ENCODE results near the gene RABGGTA.
"Not testable (repeated sequence)": the region's sequence is repeated elsewhere in the genome, so short reads cannot be mapped to it uniquely, and the experiment has no call there.

Gene RABGGTA

DNA sequence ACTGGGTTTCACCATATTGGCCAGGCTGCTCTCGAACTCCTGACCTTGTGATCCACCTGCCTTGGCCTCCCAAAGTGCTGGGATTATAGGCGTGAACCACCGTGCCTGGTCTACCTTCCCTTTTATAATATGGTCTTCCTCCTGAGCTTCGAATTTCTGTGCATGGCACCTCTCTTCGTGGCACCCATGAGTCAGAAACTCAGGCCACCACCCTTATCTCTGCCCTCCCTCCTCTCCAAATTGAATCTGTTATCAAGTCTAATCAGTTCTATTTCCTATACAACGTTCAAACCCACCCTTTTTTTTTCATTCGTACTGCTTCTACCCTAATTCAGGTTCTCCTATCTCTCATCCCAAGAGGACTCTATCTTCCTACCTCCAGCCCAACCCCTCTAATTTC is 24.0 kb downstream of the RABGGTA start:
- Histone ChIP-seq H3K79me2 (ENCODE audit: insufficient read depth, low read depth) (no peaks in the 10 kb centered on the region), H3K27ac (peak overlapping the region; percentile 79), H3K9ac (peak overlapping the region; percentile 41; the same call in 1 of the 2 replicates), H3K27me3 (ENCODE audit: insufficient read depth, low read depth) (no peaks in the 10 kb centered on the region), H3K4me1 (ENCODE audit: low read depth, poor library complexity, severe bottlenecking) (peaks cover 30% of the 10 kb centered on the region), H2AFZ (ENCODE audit: low read depth) (no peak overlapping the region), H3K4me3 (IDR thresholded peaks at IDR 0.05; ENCODE audit: insufficient read depth, low read depth, low read length) (no peak overlapping the region), H4K20me1 (ENCODE audit: insufficient read depth) (no peaks in the 10 kb centered on the region), H3K4me2 (no peak overlapping the region; the same call in 1 of the 2 replicates), H3K36me3 (ENCODE audit: insufficient read depth) (no peaks in the 10 kb centered on the region)
- TF ChIP-seq, protein P1, sequence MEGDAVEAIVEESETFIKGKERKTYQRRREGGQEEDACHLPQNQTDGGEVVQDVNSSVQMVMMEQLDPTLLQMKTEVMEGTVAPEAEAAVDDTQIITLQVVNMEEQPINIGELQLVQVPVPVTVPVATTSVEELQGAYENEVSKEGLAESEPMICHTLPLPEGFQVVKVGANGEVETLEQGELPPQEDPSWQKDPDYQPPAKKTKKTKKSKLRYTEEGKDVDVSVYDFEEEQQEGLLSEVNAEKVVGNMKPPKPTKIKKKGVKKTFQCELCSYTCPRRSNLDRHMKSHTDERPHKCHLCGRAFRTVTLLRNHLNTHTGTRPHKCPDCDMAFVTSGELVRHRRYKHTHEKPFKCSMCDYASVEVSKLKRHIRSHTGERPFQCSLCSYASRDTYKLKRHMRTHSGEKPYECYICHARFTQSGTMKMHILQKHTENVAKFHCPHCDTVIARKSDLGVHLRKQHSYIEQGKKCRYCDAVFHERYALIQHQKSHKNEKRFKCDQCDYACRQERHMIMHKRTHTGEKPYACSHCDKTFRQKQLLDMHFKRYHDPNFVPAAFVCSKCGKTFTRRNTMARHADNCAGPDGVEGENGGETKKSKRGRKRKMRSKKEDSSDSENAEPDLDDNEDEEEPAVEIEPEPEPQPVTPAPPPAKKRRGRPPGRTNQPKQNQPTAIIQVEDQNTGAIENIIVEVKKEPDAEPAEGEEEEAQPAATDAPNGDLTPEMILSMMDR (conservative IDR thresholded peaks at IDR 0.05; ENCODE audit: low read depth, low read length) = no peak

DNA sequence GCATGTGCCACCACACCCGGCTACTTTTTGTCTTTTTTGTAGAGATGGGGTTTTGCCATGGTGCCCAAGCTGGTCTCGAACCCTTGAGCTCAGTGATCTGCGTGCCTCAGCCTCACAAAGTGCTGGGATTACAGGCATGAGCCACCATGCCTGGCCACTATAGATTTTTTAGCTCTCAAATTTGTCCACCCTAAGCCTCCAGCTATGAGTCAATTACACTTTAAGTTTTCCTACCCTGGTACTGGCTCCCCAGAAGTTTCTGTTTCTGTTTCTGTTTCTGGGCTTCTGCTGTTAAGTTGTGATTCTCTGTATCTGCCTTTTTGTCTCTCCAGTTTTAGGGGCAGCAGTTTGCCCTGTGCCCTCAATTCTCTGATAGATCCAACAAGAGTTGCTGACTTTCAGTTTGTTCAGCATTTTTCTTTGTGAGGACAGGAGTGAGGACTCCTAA is 24.6 kb downstream of the RABGGTA start:
- H3K27ac ChIP-seq = peak overlapping the region; percentile 79
- peak overlapping the region; percentile 41; the same call in 1 of the 2 replicates for H3K9ac ChIP-seq
- H3K36me3 ChIP-seq (ENCODE audit: insufficient read depth) = no peaks in the 10 kb centered on the region
- no peaks in the 10 kb centered on the region for H3K79me2 ChIP-seq (ENCODE audit: insufficient read depth, low read depth)
- no peaks in the 10 kb centered on the region for H4K20me1 ChIP-seq (ENCODE audit: insufficient read depth)
- H3K4me2 ChIP-seq = peak overlapping the region; percentile 49
- H2AFZ ChIP-seq (ENCODE audit: low read depth) = peak overlapping the region; percentile 68
- no peak overlapping the region for H3K4me3 ChIP-seq (IDR thresholded peaks at IDR 0.05; ENCODE audit: insufficient read depth, low read depth, low read length)
- no peaks in the 10 kb centered on the region for H3K27me3 ChIP-seq (ENCODE audit: insufficient read depth, low read depth)
- TF ChIP-seq, protein P1 (conservative IDR thresholded peaks at IDR 0.05; ENCODE audit: low read depth, low read length) = no peak
- H3K4me1 ChIP-seq (ENCODE audit: low read depth, poor library complexity, severe bottlenecking) = peaks cover 30% of the 10 kb centered on the region

DNA sequence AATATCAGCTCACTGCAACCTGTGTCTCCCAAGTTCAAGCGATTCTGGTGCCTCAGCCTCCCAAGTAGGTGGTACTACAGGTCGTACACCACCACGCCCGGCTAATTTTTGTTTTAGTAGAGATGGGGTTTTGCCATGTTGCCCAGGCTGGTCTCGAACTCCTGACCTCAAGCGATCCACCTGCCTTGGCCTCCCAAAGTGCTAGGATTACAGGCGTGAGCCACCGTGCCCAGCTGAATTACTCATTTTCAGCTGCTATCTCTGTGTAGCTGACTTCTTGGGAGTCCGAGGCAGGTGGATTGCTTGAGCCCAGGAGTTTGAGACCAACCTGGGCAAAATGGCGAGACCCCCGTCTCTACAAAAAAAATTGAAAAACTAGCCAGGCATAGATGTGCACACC is 26.0 kb downstream of the RABGGTA start:
- H3K4me1 ChIP-seq (ENCODE audit: low read depth, poor library complexity, severe bottlenecking) = peaks cover 36% of the 10 kb centered on the region
- H4K20me1 ChIP-seq (ENCODE audit: insufficient read depth); H3K4me2 ChIP-seq: not testable (repeated sequence)

DNA sequence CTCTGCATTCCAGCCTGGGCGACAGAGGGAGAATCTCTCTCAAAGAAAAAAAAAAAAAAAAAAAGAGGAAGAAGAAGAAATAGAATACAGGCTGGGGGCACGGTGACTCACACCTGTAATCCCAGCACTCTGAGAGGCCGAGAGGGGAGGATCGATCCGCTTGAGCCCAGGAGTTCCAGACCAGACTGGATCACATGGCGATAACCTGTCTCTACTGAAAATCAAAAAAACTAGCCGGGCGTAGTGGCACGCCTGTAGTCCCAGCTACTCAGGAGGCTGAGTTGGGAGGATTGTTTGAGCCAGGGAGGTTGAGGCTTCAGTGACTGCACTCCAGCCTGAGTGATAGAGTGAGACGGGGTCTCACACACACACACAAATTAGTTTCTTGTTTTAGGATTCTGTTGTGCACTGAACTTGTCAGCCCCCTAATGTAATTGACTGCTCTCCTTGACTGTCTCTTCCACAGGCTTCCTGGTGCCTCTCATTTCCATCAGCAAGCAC is 28.0 kb downstream of the RABGGTA start:
- no peak overlapping the region for H3K4me3 ChIP-seq (IDR thresholded peaks at IDR 0.05; ENCODE audit: insufficient read depth, low read depth, low read length)
- peaks cover 36% of the 10 kb centered on the region for H3K4me1 ChIP-seq (ENCODE audit: low read depth, poor library complexity, severe bottlenecking)
- no peaks in the 10 kb centered on the region for H3K27me3 ChIP-seq (ENCODE audit: insufficient read depth, low read depth)
- H3K27ac ChIP-seq = peak overlapping the region; percentile 87
- H4K20me1 ChIP-seq (ENCODE audit: insufficient read depth) = no peaks in the 10 kb centered on the region
- peak overlapping the region; percentile 57 for H3K4me2 ChIP-seq
- no peaks in the 10 kb centered on the region for H3K79me2 ChIP-seq (ENCODE audit: insufficient read depth, low read depth)
- peak overlapping the region; percentile 65; the same call in 1 of the 2 replicates for H3K9ac ChIP-seq
- peak overlapping the region; percentile 66 for H2AFZ ChIP-seq (ENCODE audit: low read depth)
- no peaks in the 10 kb centered on the region for H3K36me3 ChIP-seq (ENCODE audit: insufficient read depth)
- TF ChIP-seq, protein P1 (conservative IDR thresholded peaks at IDR 0.05; ENCODE audit: low read depth, low read length) = no peak

More for the DNA sequence above, 26.0 kb downstream of the RABGGTA start:
- not testable (repeated sequence) for H3K36me3 ChIP-seq (ENCODE audit: insufficient read depth); H3K27me3 ChIP-seq (ENCODE audit: insufficient read depth, low read depth); H3K27ac ChIP-seq; H3K4me3 ChIP-seq (IDR thresholded peaks at IDR 0.05; ENCODE audit: insufficient read depth, low read depth, low read length); H2AFZ ChIP-seq (ENCODE audit: low read depth); H3K9ac ChIP-seq; H3K79me2 ChIP-seq (ENCODE audit: insufficient read depth, low read depth)

DNA sequence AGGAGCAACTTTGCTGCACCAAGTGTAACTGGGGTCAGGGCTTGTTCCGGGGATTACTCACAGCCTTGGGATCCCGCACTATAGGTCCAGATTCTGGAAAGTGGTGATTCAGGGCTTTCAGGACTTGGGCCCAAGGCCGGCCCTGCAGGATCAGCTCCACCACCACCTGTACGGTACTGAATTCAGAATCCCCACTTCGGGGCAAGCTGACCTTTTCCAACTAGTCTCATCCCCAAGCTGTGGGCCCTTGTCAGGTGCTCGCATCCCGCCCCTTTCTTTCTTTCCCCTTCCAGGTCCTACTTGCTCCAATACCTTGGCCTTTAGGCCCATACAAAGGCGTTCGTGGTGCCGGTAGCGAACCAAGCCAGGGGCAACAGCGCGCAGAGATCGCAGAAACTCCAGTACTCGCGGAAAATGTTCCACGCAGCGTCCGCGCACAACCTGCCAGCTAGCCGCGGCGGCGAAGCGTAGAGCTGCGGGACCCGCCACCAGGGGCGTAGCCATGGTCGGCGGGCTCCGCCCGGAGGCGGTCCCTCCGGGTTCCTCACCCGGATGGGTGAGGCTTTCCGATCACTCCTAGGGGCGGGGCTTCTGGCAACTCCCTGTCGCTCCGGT is 29.5 kb downstream of the RABGGTA start:
- Histone ChIP-seq H3K9ac (peak overlapping the region; percentile 65), H3K36me3 (ENCODE audit: insufficient read depth) (no peaks in the 10 kb centered on the region), H3K4me1 (ENCODE audit: low read depth, poor library complexity, severe bottlenecking) (peaks cover 29% of the 10 kb centered on the region), H3K4me2 (peak overlapping the region; percentile 73), H4K20me1 (ENCODE audit: insufficient read depth) (no peaks in the 10 kb centered on the region), H3K4me3 (IDR thresholded peaks at IDR 0.05; ENCODE audit: insufficient read depth, low read depth, low read length) (no peak overlapping the region), H2AFZ (ENCODE audit: low read depth) (peak overlapping the region; percentile 66; the same call in 1 of the 2 replicates), H3K27me3 (ENCODE audit: insufficient read depth, low read depth) (no peaks in the 10 kb centered on the region), H3K79me2 (ENCODE audit: insufficient read depth, low read depth) (no peaks in the 10 kb centered on the region), H3K27ac (peak overlapping the region; percentile 87)
- TF ChIP-seq, protein P1 (conservative IDR thresholded peaks at IDR 0.05; ENCODE audit: low read depth, low read length) = peak; percentile 26; the same call in 1 of the 2 replicates

All from KMS-11 (cell line).